PFSK-1 (cell line): ENCODE data around the gene ZER1.

Experiments used
- FOXP2 ChIP-seq: optimal IDR thresholded peaks from 2 replicates; pipeline ENCODE3; 2011; ENCODE audit warnings: borderline replicate concordance, control low read depth, inconsistent platforms; ENCODE audit not compliant: insufficient read depth; ENCODE audit errors: extremely low read length, extremely low read depth
- POLR2AphosphoS5 ChIP-seq: IDR thresholded peaks from 2 replicates; pipeline ENCODE4 v1.6.1; 2012; ENCODE audit warnings: low read depth, mild to moderate bottlenecking, control low read depth, low read length, moderate library complexity
- REST ChIP-seq, 2 experiments: IDR thresholded peaks; 2 replicates each; pipeline versions ENCODE4 v1.6.1 to v1.8.0; 2011 to 2012; ENCODE audit warnings: low read depth in 2 of 2, low read length in 2 of 2, control low read depth in 1 of 2, inconsistent platforms in 1 of 2, mild to moderate bottlenecking in 1 of 2, moderate library complexity in 1 of 2; ENCODE audit not compliant: insufficient read depth in 1 of 2
- SIN3A ChIP-seq: IDR thresholded peaks from 2 replicates; pipeline ENCODE4 v1.6.1; 2012; ENCODE audit warnings: mild to moderate bottlenecking, low read length, moderate library complexity, borderline replicate concordance; ENCODE audit not compliant: insufficient read depth
- TAF1 ChIP-seq: IDR thresholded peaks from 2 replicates; pipeline ENCODE4 v1.6.1; 2012; ENCODE audit warnings: low read length, control low read depth, borderline replicate concordance; ENCODE audit not compliant: insufficient read depth

- TF ChIP-seq REST (IDR thresholded peaks at IDR 0.05; ENCODE audit: insufficient read depth in 1 of 2, low read depth in 2 of 2, low read length in 2 of 2) (no peak), TAF1 (no peak), POLR2AphosphoS5 (no peak), SIN3A (no peak), FOXP2 (no peak)
Observed at GRCh38 chr9:128762671-128763449, 8.9 kb downstream of the ZER1 start.
